Subcutaneous adipose tissue (tissue), 4 donors: ENCODE data around the gene SLC26A2. TPM values are rescaled to one million over a fixed set of nuclear protein-coding genes. Genes with fewer than 3 reads are reported as not detected.

Experiments used
- total RNA-seq, 4 donors: library from RNA; depleted of rRNA; stranded (reverse); fragments of >200 nt; gene quantifications; one replicate each; pipeline ENCODE4 v1.1.0, GENCODE V29; 2016
- TF ChIP-seq, protein P1 (sequence below): fragments of 450-650 bp; IDR thresholded peaks from one replicate; pipeline ENCODE4 v1.5.1; 2016; ENCODE audit warnings: low read depth, mild to moderate bottlenecking, control low read depth, antibody characterized with exemption, moderate library complexity

Gene SLC26A2
- total RNA-seq, 4 donors from 2014 or later, result 11.4 to 16.6 (median 12.7) TPM

DNA sequence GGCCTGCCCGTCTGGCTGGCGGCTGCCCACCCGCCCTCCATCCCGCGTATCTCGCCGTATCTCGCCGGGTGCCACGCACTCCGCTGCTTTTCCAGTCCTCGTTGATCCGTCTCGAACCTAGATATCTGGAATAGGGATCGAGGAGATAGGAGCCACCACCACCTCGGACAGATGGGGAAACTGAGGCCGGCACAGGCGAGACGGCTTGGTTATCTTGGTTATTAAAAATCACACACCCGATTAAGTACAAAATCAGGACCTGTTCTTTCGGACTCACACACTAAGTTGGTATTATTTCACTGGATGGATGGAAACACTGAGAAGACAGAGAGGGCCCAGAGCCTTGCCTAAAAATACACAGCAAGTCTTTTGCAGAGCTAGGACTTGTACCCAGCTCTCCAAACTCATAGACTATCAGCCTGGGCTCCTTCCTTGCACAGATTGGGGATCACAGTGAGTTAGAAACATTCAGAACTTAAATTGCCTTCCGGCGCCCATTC lies 678 bp downstream of the SLC26A2 start:
- TF ChIP-seq, protein P1, sequence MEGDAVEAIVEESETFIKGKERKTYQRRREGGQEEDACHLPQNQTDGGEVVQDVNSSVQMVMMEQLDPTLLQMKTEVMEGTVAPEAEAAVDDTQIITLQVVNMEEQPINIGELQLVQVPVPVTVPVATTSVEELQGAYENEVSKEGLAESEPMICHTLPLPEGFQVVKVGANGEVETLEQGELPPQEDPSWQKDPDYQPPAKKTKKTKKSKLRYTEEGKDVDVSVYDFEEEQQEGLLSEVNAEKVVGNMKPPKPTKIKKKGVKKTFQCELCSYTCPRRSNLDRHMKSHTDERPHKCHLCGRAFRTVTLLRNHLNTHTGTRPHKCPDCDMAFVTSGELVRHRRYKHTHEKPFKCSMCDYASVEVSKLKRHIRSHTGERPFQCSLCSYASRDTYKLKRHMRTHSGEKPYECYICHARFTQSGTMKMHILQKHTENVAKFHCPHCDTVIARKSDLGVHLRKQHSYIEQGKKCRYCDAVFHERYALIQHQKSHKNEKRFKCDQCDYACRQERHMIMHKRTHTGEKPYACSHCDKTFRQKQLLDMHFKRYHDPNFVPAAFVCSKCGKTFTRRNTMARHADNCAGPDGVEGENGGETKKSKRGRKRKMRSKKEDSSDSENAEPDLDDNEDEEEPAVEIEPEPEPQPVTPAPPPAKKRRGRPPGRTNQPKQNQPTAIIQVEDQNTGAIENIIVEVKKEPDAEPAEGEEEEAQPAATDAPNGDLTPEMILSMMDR, result no peak

DNA sequence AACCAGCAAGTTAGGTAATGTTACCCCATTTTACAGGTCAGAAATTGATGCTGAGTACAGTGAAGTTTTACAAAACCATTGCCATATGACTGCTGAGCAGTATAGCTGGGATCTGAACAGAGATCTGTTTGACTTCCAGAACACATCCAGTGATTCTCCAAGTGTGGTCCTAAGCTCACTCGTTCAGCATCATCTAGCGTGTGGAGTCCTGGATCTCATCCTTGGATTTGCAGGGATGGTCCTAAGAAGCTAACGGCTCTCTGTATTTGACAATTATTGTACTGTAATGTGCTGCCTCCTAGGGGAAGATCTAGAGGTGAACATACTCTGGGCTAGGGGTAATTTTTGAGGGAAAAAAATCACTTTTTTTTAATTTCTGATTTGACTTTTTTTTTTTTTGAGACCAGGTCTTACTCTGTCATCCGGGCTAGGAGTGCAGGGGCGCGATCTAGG lies 1.4 kb downstream of the SLC26A2 start:
- TF ChIP-seq, protein P1, result no peak

DNA sequence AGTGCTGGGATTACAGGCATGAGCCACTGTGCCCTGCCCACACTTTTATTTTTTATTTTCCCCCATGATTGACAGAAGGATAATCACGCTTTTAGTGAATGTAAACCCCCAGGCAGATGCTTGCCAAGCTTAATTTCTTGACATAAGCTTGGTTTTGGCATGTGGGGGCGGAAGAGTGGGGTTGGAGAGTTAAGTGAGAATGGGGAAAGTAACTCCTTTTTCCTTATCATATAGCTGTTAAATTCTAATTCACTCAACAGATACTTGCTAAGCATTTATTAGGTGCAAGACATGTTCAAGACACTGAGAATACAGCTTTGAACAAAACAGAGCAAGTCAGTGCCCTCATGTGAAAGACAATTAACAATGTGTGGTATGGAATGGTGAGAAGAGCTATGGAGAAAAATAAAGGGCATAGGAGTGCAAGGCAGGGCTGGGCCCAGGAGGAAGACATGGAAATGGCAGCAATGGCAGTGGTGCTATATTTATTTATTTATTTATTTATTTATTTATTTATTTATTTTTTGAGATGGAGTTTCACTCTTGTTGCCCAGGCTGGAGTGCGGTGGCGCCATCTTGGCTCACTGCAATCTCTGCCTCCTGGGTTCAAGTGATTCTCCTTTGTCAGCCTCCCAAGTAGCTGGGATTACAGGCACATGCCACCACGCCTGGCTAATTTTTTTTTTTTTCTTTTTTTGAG lies 2.2 kb downstream of the SLC26A2 start:
- TF ChIP-seq, protein P1, result no peak

DNA sequence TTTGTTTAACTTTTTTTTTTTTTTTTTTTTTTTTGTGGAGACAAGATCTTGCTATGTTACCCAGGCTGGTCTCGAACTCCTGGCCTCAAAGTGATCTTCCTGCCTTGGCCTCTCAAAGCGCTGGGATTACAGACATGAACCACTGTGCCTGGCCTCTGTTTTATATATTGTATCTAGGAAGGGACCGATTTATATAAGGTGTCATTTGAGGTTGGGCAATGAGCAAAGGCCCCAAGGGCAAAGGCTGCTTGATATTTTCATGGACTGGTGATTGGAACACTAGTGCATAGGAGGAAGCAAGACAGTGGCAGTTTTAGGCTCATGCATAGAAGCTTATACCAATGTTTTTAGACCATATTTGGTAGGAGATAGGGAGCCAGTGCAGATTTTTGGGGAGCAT lies 3.2 kb downstream of the SLC26A2 start:
- TF ChIP-seq, protein P1, result no peak

DNA sequence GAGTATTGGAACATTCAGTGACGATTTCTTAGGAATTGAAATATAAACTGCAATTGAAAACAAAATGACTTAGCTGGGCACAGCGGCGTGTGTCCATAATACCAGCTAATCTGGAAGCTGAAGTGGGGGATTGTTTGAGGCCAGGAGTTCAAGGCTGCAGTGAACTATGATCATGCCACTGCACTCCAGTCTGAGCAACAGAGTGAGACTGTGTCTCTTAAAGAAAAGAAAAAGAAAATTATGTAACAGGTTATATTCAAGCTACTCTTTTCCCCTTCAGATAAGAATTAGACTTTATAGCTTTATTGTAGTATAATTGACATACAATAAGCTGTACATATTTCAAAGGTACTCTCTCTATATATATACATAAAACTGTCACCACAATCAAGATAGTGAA lies 6.4 kb downstream of the SLC26A2 start:
- TF ChIP-seq, protein P1, result no peak

DNA sequence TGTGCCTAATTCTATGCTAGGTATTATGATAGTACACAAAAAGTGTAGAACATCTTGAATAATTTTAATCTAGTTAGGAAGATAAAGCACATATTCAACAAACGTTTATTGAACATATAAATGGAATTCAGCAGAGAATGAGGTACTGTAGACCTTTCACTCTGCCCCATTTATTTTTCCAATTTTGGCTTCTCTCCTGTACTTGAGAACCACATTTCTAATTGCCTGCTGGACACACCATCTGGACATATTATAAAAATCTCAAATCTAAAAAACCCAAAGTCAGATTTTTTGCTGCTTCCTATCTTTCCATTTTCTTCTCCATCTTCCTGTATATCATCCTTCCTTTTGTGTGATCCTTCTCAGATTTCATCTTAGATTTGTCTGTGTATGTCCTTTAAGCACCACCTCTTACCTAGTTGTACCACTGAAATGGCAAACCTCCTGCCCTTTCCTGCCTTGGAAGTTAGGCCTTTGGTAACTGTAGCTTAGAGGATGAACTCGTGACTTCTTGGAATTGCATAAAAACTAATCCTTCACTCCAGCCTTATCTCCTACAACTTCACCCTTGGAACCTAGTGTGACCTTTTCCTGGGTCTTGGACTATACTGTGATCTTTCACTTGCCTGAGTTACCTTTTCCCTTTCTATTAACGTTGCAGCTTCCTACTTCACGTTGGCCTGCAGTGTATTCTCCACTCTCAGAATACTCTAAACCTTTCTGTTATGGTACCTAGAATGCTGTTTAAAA lies 8.8 kb downstream of the SLC26A2 start:
- TF ChIP-seq, protein P1, result no peak

DNA sequence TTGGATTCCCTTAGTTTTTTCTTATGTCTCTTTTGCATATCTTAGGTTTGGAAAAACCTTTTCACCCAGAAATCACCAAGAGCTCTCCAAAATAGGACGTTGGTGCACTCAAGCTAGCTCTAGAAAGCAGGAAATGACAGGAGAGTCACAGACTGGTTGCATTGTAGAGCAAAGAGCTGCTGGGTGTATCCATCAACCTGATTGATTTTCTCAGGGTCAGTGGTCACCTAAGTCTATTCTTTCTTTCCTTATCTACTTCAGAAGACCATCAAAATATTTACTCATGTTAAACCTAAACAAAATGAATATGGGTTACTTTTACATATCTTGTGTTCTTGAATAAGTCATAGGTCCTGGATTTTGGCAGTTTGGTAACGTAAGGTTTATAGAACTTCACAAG lies 14.9 kb downstream of the SLC26A2 start:
- TF ChIP-seq, protein P1, result no peak
